BLaER1 (cell line): ENCODE results near the gene FAM240B.

Experiments used
- H3K27ac ChIP-seq: shearing (Covaris generic); formaldehyde crosslinking; 2 replicates; pipeline ENCODE4 v1.8.1; 2022
- H3K27me3 ChIP-seq: shearing (Covaris generic); formaldehyde crosslinking; 2 replicates; pipeline ENCODE4 v1.8.1; 2022
- H3K36me3 ChIP-seq: shearing (Covaris generic); formaldehyde crosslinking; 2 replicates; pipeline ENCODE4 v1.8.1; 2022
- H3K4me1 ChIP-seq: shearing (Covaris generic); formaldehyde crosslinking; 2 replicates; pipeline ENCODE4 v1.8.1; 2022
- H3K4me2 ChIP-seq: shearing (Covaris generic); formaldehyde crosslinking; 2 replicates; pipeline ENCODE4 v1.8.1; 2022
- H3K4me3 ChIP-seq: shearing (Covaris generic); formaldehyde crosslinking; 2 replicates; pipeline ENCODE4 v1.8.1; 2022
- H3K9ac ChIP-seq: shearing (Covaris generic); formaldehyde crosslinking; 2 replicates; pipeline ENCODE4 v1.8.1; 2022
- H3K9me3 ChIP-seq: shearing (Covaris generic); formaldehyde crosslinking; 2 replicates; pipeline ENCODE4 v1.8.1; 2022
- H4K20me1 ChIP-seq: shearing (Covaris generic); formaldehyde crosslinking; 2 replicates; pipeline ENCODE4 v1.8.1; 2022
- Cebpa-rat ChIP-seq: shearing (Covaris generic); IDR thresholded peaks from 2 replicates; pipeline ENCODE4 v1.8.1; 2022

Gene FAM240B

DNA sequence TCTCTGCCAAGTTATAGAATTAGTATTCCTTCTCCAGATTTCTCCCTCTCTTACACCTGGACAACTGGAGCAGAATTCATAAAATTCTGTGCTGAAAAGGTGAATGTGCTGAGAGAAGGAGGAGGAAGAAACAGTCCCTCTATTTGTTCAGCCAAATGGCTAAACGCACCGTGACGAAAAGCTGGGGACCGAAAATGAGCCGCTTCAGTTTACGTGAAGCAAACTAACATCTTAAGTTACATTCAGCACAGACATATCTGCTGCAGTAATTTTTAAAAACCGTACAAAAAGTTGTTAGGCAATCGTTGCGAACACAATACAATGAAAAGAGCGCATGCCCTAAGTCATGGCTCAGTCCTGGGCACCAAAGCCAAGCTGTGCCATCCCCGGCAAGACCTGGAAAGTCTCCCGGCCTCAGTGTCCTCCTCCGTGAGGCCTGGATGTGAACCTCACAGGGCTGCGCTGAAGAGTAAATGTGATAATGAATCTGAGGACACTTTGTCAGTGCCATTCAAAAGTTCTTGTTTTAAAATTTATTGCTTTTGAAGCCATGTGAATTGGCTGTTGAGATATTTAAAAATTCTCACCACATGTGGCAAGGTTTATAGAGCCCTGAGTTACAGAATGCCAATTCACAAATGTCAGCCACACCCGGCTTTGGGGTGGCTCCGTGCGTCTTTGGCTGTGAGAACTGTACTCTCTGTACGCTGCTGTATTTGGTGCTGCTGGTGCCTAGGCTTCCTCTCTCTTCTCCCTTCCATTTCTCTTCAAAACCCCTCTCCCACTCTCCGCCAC, 46.3 kb downstream of the FAM240B start:
- H4K20me1 ChIP-seq: no peaks in the 10 kb centered on the region
- peak overlapping the region; percentile 64 for H3K4me2 ChIP-seq
- no peaks in the 10 kb centered on the region for H3K36me3 ChIP-seq
- H3K27ac ChIP-seq: peak overlapping the region; percentile 64
- H3K4me3 ChIP-seq: no peak overlapping the region
- no peak for TF ChIP-seq Cebpa-rat
- peaks cover 84% of the 10 kb centered on the region for H3K4me1 ChIP-seq
- no peak overlapping the region for H3K9ac ChIP-seq
- peaks cover 13% of the 10 kb centered on the region; the same call in 1 of the 2 replicates for H3K9me3 ChIP-seq
- no peaks in the 10 kb centered on the region for H3K27me3 ChIP-seq

DNA sequence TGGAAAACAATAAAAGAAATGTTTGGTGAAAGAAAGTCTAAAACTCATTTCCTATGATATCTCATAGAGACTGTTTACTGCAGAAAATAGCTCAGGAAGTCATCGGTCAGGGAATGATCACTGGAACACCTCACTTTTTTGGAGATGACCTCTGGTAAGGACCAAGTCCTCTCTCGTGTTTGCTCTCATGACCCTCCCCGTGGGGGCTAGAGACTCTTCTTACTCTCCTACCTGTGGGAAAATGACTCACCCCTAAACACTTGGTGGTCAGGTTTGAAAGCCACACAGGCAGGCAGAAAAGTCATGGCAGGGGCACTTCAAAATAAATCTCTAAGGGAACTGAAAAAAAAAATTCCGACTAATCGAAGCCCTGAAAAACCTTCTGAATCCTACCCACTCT, 48.2 kb downstream of the FAM240B start:
- H3K4me3 ChIP-seq: no peak overlapping the region
- H3K36me3 ChIP-seq: no peaks in the 10 kb centered on the region
- H3K27me3 ChIP-seq: no peaks in the 10 kb centered on the region
- TF ChIP-seq Cebpa-rat: no peak
- H4K20me1 ChIP-seq: no peaks in the 10 kb centered on the region
- H3K27ac ChIP-seq: peak overlapping the region; percentile 44; the same call in 1 of the 2 replicates
- H3K9me3 ChIP-seq: peaks cover 13% of the 10 kb centered on the region; the same call in 1 of the 2 replicates
- H3K9ac ChIP-seq: no peak overlapping the region; the same call in 1 of the 2 replicates
- H3K4me1 ChIP-seq: peaks cover 73% of the 10 kb centered on the region
- peak overlapping the region; percentile 64 for H3K4me2 ChIP-seq

DNA sequence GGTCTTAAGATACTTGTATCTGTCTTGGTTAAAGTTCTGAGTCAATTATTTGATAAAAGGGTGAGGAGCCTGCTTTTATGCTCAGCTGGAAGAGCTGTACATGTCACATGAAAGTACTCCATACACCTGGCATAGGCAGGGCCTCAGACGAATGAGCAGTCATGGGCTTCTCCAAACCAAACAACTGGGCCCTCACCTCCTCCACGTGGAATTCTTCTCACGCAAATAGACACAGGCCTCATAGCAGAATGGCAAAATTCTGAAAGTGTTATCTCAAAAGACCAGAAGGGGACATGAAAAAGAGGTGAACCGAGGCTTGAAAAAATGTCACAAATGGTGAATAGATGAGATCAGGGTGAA, 48.6 kb downstream of the FAM240B start:
- H3K4me2 ChIP-seq: peak overlapping the region; percentile 64
- no peak overlapping the region for H3K9ac ChIP-seq
- peaks cover 71% of the 10 kb centered on the region for H3K4me1 ChIP-seq
- no peaks in the 10 kb centered on the region for H3K36me3 ChIP-seq
- TF ChIP-seq Cebpa-rat: no peak
- H4K20me1 ChIP-seq: no peaks in the 10 kb centered on the region
- peak overlapping the region; percentile 44; the same call in 1 of the 2 replicates for H3K27ac ChIP-seq
- no peaks in the 10 kb centered on the region for H3K27me3 ChIP-seq
- peaks cover 13% of the 10 kb centered on the region; the same call in 1 of the 2 replicates for H3K9me3 ChIP-seq
- H3K4me3 ChIP-seq: no peak overlapping the region

DNA sequence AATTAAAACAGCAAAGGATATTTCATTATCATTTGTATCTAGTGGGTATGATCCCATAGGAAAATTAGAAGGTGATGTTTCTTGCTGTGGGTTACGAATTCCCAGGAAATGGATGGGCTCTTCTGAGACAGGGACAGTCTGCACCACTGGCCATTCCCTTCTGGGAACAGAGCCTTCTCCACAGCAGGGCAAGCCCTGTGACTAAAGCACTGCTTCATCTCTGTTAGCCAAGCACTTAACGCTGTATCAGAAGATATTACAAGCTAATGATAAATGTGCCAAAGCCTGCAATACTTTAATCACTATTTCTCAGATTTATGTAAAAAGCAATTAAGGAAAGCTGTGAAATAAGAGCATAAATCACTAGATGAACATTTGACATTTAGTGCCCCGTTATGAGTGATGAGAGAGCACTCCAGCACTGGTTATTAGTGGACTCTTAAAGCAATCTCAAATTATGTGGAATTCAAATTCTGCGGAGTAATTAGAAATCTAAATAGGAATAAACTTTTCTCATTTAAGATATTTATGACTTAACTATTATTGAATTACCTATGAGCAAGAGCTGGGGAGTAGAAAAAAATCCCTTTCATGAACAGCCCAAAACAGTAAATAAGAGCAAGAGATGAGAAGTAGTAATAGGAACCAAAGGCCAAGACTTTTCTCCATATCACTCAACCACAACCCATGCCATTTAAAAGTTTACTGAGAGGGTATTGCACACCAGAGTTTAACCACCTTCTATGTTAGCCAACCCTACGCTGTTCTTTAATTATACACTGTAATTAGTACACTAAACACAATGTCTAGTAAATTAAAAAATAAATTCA, 49.2 kb downstream of the FAM240B start:
- no peak overlapping the region for H3K4me3 ChIP-seq
- no peak overlapping the region for H3K27ac ChIP-seq
- H3K9ac ChIP-seq: no peak overlapping the region
- no peak for TF ChIP-seq Cebpa-rat
- H3K36me3 ChIP-seq: no peaks in the 10 kb centered on the region
- peaks cover 65% of the 10 kb centered on the region for H3K4me1 ChIP-seq
- peaks cover 13% of the 10 kb centered on the region; the same call in 1 of the 2 replicates for H3K9me3 ChIP-seq
- H3K27me3 ChIP-seq: no peaks in the 10 kb centered on the region
- no peaks in the 10 kb centered on the region for H4K20me1 ChIP-seq
- peak overlapping the region; percentile 64 for H3K4me2 ChIP-seq

DNA sequence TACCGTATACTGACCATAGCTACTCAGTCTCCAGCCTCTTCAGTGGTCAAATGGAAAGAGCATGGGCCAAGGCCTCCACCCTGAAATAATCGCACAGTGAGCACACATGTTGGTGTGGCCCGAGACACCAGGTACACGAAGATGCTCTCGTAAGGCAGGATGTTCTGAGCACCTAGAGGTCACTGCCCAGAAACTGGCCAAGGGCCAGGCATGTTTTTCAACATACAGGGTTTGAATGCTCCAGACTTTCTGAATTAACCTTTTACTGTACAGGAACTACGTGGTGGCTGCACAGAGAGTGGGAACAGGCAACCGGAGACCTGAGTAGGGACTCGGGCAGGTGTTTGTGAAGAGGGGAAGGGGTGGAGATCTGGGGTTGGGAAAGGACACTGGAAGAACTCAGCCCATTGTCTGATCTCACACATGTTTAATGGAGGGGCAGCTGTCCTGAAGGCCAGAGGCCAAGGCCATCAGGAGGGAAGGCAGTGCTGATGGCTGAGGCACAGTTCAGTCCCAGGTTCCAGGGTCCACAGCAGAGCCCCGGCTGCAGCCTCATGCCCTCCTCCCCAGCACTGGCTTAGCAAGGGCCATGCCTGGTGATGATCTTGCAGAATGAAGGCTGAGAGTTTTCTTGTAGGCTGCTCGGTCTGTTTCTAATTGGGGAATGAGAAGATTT, 51.0 kb downstream of the FAM240B start:
- H3K27me3 ChIP-seq: no peaks in the 10 kb centered on the region
- no peak for TF ChIP-seq Cebpa-rat
- peak overlapping the region; percentile 51 for H3K27ac ChIP-seq

DNA sequence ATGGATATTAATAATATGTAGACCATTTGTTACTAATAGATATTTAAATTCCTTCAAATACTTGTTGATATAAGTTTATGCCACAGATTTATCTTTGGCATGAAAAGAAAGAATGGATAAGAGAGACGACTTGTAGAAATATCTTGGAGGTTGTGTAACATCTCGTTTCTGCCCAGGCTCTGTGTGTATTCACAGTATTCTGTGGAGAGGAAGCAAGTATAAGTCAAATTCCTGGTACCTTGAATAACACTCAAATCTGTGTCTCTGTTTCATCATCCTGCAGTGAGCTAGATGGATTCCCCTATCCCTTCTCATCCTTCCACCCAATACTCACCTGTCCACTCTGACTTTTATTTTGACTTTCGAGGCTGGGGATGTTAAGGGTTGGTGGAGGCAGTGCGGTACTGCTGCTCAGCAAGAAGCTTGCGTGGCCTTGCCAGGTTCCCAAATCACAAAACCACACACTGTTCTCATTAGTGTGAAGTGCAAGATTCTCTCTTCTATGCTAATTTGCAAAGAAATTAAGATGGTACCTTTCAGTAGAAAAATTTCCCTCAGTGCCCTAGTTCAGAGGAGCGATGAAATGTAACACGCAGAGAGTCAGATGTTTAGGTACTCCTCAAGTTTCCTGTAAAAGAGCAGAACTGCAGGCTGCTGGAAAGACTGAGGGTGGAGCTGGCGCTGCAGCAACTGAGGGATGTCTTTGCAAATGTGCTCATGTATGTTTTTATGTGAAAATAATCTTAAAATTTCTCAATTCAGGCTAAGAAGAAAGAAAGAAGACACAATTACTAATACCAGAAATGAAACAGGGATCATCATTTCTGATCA, 57.0 kb downstream of the FAM240B start:
- Histone ChIP-seq H3K27ac (no peak overlapping the region), H3K4me1 (peaks cover 6% of the 10 kb centered on the region; the same call in 1 of the 2 replicates), H3K9me3 (no peaks in the 10 kb centered on the region), H3K4me2 (no peak overlapping the region), H3K27me3 (no peaks in the 10 kb centered on the region), H3K9ac (no peak overlapping the region), H3K36me3 (no peaks in the 10 kb centered on the region), H3K4me3 (no peak overlapping the region), H4K20me1 (no peaks in the 10 kb centered on the region)
- no peak for TF ChIP-seq Cebpa-rat

More for the DNA sequence above, 51.0 kb downstream of the FAM240B start:
- no peak overlapping the region for H3K9ac ChIP-seq
- H3K4me1 ChIP-seq: peaks cover 57% of the 10 kb centered on the region
- H3K4me2 ChIP-seq: peak overlapping the region; percentile 49
- H4K20me1 ChIP-seq: no peaks in the 10 kb centered on the region
- no peaks in the 10 kb centered on the region for H3K36me3 ChIP-seq
- no peak overlapping the region for H3K4me3 ChIP-seq
- peaks cover 10% of the 10 kb centered on the region; the same call in 1 of the 2 replicates for H3K9me3 ChIP-seq

DNA sequence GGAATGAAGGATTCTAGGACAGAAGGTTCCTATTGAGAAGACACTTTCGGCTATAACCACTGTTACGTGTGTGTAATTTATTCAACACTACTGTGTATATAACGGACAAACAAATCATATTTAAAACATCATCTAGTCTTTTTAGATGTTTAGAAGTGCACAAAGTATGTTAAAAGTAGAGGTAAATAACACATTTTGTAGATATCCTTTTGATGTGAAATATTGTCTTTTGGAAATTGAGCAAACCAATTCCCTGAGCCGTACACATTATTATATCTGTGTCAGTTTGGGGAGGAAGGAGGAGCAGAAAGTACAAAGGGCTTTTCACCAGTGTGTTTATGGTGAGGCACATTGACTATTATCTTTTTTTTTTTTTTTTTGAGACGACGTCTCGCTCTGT, 60.4 kb downstream of the FAM240B start:
- no peak for TF ChIP-seq Cebpa-rat
- Histone ChIP-seq H3K36me3 (no peaks in the 10 kb centered on the region), H3K9me3 (no peaks in the 10 kb centered on the region), H3K9ac (no peak overlapping the region), H3K4me3 (no peak overlapping the region), H3K4me1 (no peaks in the 10 kb centered on the region), H3K27ac (no peak overlapping the region), H3K4me2 (no peak overlapping the region), H3K27me3 (no peaks in the 10 kb centered on the region), H4K20me1 (no peaks in the 10 kb centered on the region)

DNA sequence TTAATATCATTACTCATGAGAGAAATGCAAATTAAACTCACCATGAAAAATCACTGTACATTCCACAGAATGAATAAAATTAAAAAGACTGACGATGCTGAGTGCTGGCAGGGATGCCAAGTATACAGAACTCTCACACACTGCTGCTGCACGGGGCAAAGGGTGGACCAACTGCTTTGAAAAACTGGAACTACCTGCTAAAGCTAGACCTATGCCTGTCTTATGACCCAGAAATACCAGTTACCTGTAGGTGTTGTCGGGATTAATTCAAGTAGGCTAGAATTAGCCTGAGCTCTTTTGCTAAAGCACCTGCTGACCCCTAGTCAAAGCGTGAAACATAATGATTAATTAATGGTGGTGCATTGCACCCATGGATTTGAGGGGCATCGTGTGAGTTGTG, 63.0 kb downstream of the FAM240B start:
- no peaks in the 10 kb centered on the region for H3K9me3 ChIP-seq
- no peaks in the 10 kb centered on the region for H3K36me3 ChIP-seq
- H4K20me1 ChIP-seq: no peaks in the 10 kb centered on the region
- H3K9ac ChIP-seq: no peak overlapping the region
- no peak overlapping the region for H3K27ac ChIP-seq
- TF ChIP-seq Cebpa-rat: no peak
- H3K4me1 ChIP-seq: peaks cover 7% of the 10 kb centered on the region
- no peak overlapping the region for H3K4me2 ChIP-seq
- no peaks in the 10 kb centered on the region for H3K27me3 ChIP-seq
- H3K4me3 ChIP-seq: no peak overlapping the region

DNA sequence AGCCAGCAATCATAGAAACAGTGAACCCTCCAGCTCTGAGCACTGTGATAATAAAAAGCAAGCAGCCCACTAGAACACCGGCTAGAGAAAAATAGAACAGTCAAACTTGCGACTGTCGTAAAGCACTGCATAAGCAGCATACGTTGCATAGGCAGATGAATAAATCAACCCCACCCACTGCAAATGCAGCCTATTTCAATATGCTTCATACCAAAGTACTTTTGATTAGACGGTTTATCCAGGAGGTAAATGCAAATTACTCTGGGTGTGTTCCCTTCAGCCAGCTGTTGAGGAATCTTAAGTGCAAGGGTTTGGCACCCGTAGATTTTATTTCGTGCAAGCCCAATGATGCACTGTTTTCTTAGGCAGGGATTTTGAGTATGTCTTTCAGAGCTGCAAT, 67.4 kb downstream of the FAM240B start:
- H3K9me3 ChIP-seq: no peaks in the 10 kb centered on the region
- H3K27me3 ChIP-seq: no peaks in the 10 kb centered on the region
- no peak overlapping the region for H3K9ac ChIP-seq
- peak overlapping the region; percentile 62 for H3K4me2 ChIP-seq
- no peak overlapping the region for H3K4me3 ChIP-seq
- H3K4me1 ChIP-seq: peaks cover 20% of the 10 kb centered on the region
- no peaks in the 10 kb centered on the region for H3K36me3 ChIP-seq
- TF ChIP-seq Cebpa-rat: no peak
- H4K20me1 ChIP-seq: no peaks in the 10 kb centered on the region
- H3K27ac ChIP-seq: no peak overlapping the region
